Measurements from ENCODE around the gene ATP8A2. TPM values are rescaled to one million over a fixed set of nuclear protein-coding genes. Genes with fewer than 3 reads are reported as not detected.
A peak's percentile ranks its signal among the peaks of the same experiment; 100 is the strongest.

Gene ATP8A2
- total RNA-seq, 1 donor from 2014 or later = 1.9 TPM

GRCh38 chr13:25857830-25858229 lies 486.1 kb downstream of the ATP8A2 start:
- Mint-ChIP-seq H3K27me3 (ENCODE audit: low read depth) (no peaks in the 10 kb centered on the region), H3K9me3 (ENCODE audit: low read depth) (no peaks in the 10 kb centered on the region), H3K27ac (ENCODE audit: unreplicated experiment) (no peak overlapping the region), H3K4me3 (ENCODE audit: unreplicated experiment) (no peak overlapping the region), H3K4me1 (ENCODE audit: low read depth) (peaks cover 31% of the 10 kb centered on the region), H3K36me3 (ENCODE audit: low read depth) (peaks cover 1% of the 10 kb centered on the region)
- TF ChIP-seq, protein P1, sequence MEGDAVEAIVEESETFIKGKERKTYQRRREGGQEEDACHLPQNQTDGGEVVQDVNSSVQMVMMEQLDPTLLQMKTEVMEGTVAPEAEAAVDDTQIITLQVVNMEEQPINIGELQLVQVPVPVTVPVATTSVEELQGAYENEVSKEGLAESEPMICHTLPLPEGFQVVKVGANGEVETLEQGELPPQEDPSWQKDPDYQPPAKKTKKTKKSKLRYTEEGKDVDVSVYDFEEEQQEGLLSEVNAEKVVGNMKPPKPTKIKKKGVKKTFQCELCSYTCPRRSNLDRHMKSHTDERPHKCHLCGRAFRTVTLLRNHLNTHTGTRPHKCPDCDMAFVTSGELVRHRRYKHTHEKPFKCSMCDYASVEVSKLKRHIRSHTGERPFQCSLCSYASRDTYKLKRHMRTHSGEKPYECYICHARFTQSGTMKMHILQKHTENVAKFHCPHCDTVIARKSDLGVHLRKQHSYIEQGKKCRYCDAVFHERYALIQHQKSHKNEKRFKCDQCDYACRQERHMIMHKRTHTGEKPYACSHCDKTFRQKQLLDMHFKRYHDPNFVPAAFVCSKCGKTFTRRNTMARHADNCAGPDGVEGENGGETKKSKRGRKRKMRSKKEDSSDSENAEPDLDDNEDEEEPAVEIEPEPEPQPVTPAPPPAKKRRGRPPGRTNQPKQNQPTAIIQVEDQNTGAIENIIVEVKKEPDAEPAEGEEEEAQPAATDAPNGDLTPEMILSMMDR (IDR thresholded peaks at IDR 0.05) = no peak
- DNase-seq (ENCODE audit: low spot score) = no peak

DNA sequence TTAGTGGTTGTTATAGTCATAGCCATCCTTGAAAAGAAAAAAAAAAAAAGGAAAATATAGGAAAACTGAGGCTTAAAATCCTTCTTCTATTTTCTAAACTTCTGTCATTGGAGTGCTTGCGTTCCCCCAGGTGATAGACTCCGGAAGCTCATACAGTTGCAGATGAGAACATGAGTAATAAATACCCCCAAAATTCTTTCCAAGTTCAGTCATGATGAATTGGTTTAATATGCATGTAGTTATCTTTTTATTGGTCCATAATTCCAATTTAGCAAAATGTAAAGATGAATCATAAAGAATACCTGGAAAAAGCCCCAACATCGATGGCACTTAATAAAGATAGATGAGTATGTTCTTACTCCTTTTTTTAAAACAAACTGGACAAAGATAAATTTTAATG lies 487.8 kb downstream of the ATP8A2 start:
- Mint-ChIP-seq H3K4me3 (ENCODE audit: unreplicated experiment) (no peak overlapping the region), H3K27ac (ENCODE audit: unreplicated experiment) (no peak overlapping the region), H3K27me3 (ENCODE audit: low read depth) (no peaks in the 10 kb centered on the region), H3K4me1 (ENCODE audit: low read depth) (peaks cover 27% of the 10 kb centered on the region), H3K9me3 (ENCODE audit: low read depth) (no peaks in the 10 kb centered on the region), H3K36me3 (ENCODE audit: low read depth) (peaks cover 1% of the 10 kb centered on the region)
- TF ChIP-seq, protein P1 (IDR thresholded peaks at IDR 0.05) = no peak
- no peak for DNase-seq (ENCODE audit: low spot score)

GRCh38 chr13:25860265-25860664 lies 488.5 kb downstream of the ATP8A2 start:
- TF ChIP-seq, protein P1 (IDR thresholded peaks at IDR 0.05) = no peak
- Mint-ChIP-seq H3K27me3 (ENCODE audit: low read depth) (no peaks in the 10 kb centered on the region), H3K4me3 (ENCODE audit: unreplicated experiment) (no peak overlapping the region), H3K9me3 (ENCODE audit: low read depth) (no peaks in the 10 kb centered on the region), H3K36me3 (ENCODE audit: low read depth) (peaks cover 1% of the 10 kb centered on the region), H3K4me1 (ENCODE audit: low read depth) (peaks cover 27% of the 10 kb centered on the region), H3K27ac (ENCODE audit: unreplicated experiment) (peak overlapping the region; percentile 86)
- DNase-seq (ENCODE audit: low spot score) = no peak

GRCh38 chr13:25860862-25861261 lies 489.1 kb downstream of the ATP8A2 start:
- H3K4me3 Mint-ChIP-seq (ENCODE audit: unreplicated experiment) = no peak overlapping the region

DNA sequence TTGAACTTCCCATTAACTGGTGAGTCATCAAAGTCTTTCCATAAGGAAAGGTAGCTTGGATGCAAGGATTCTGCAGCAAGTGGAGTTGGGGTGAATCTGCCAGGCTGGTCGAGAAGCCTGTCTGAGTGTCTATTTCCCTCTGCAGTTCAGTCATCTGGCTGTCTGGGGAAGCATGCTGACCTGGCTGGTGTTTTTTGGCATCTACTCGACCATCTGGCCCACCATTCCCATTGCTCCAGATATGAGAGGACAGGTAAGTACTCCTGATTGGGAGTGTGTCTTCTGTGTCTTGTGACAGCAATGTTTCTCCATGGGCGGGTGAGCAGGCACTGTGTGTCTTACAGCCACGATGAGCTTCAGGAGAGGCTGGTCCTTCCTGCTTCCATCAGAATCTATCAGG lies 490.4 kb downstream of the ATP8A2 start:
- no peaks in the 10 kb centered on the region for H3K36me3 Mint-ChIP-seq (ENCODE audit: low read depth)
- H3K9me3 Mint-ChIP-seq (ENCODE audit: low read depth) = no peaks in the 10 kb centered on the region
- peaks cover 31% of the 10 kb centered on the region for H3K4me1 Mint-ChIP-seq (ENCODE audit: low read depth)
- H3K27me3 Mint-ChIP-seq (ENCODE audit: low read depth) = no peaks in the 10 kb centered on the region
- H3K4me3 Mint-ChIP-seq (ENCODE audit: unreplicated experiment) = no peak overlapping the region
- no peak for DNase-seq (ENCODE audit: low spot score)
- no peak overlapping the region for H3K27ac Mint-ChIP-seq (ENCODE audit: unreplicated experiment)
- TF ChIP-seq, protein P1 (IDR thresholded peaks at IDR 0.05) = no peak

More at GRCh38 chr13:25860862-25861261, 489.1 kb downstream of the ATP8A2 start:
- DNase-seq (ENCODE audit: low spot score) = no peak
- H3K27me3 Mint-ChIP-seq (ENCODE audit: low read depth) = no peaks in the 10 kb centered on the region
- peaks cover 1% of the 10 kb centered on the region for H3K36me3 Mint-ChIP-seq (ENCODE audit: low read depth)
- peak overlapping the region; percentile 86 for H3K27ac Mint-ChIP-seq (ENCODE audit: unreplicated experiment)
- H3K9me3 Mint-ChIP-seq (ENCODE audit: low read depth) = no peaks in the 10 kb centered on the region
- TF ChIP-seq, protein P1 (IDR thresholded peaks at IDR 0.05) = no peak
- H3K4me1 Mint-ChIP-seq (ENCODE audit: low read depth) = peaks cover 28% of the 10 kb centered on the region

All from chondrocyte (in vitro differentiated cells).